CD4-positive, alpha-beta T cell treated with Interleukin-15 for 4 hours (primary cell): Measurements from ENCODE around the gene VWA3B.
A peak's percentile ranks its signal among the peaks of the same experiment; 100 is the strongest.
"Not testable (repeated sequence)": the region's sequence is repeated elsewhere in the genome, so short reads cannot be mapped to it uniquely, and the experiment has no call there.

Source experiments
- DNase-seq: peaks from one replicate; pipeline ENCODE4 v3.0.0-alpha.2; 2020; ENCODE audit warnings: low spot score

Gene VWA3B

GRCh38 chr2:98086491-98087446 lies at the start of gene VWA3B:
Gene VWA3B (plus strand): TSS chr2:98087167. CDS start chr2:98093093, 5,926 bp downstream.
- DNase-seq = peak; percentile 14

GRCh38 chr2:98037206-98037605 lies 49.8 kb upstream of the VWA3B start:
- DNase-seq = no peak

GRCh38 chr2:98037666-98038336 lies 49.2 kb upstream of the VWA3B start:
- DNase-seq = no peak

- no peak for DNase-seq
Measured at GRCh38 chr2:98039085-98039756, 47.7 kb upstream of the VWA3B start.

- no peak for DNase-seq
Measured at GRCh38 chr2:98040331-98040939, 46.5 kb upstream of the VWA3B start.

GRCh38 chr2:98043101-98043500 lies 43.9 kb upstream of the VWA3B start:
- no peak for DNase-seq

- not testable (repeated sequence) for DNase-seq
Measured at GRCh38 chr2:98044730-98045129, 42.2 kb upstream of the VWA3B start.

- DNase-seq = no peak
Measured at GRCh38 chr2:98050070-98050469, 36.9 kb upstream of the VWA3B start.

- no peak for DNase-seq
Measured at GRCh38 chr2:98058191-98058975, 28.6 kb upstream of the VWA3B start.

GRCh38 chr2:98060277-98060676 lies 26.7 kb upstream of the VWA3B start:
- no peak for DNase-seq

GRCh38 chr2:98063291-98063854 lies 23.6 kb upstream of the VWA3B start:
- DNase-seq = no peak

- DNase-seq = no peak
Measured at GRCh38 chr2:98065808-98066207, 21.2 kb upstream of the VWA3B start.

- DNase-seq = no peak
Measured at GRCh38 chr2:98067160-98067559, 19.8 kb upstream of the VWA3B start.

GRCh38 chr2:98070081-98070480 lies 16.9 kb upstream of the VWA3B start:
- DNase-seq = no peak

GRCh38 chr2:98072442-98072841 lies 14.5 kb upstream of the VWA3B start:
- DNase-seq = no peak

- no peak for DNase-seq
Measured at GRCh38 chr2:98078701-98079100, 8.3 kb upstream of the VWA3B start.

- no peak for DNase-seq
Measured at GRCh38 chr2:98084151-98084868, 2.7 kb upstream of the VWA3B start.

- no peak for DNase-seq
Measured at GRCh38 chr2:98084869-98085238, 2.1 kb upstream of the VWA3B start.

GRCh38 chr2:98085649-98086048 lies 1.3 kb upstream of the VWA3B start:
- no peak for DNase-seq

GRCh38 chr2:98087447-98088020 lies 567 bp downstream of the VWA3B start:
- DNase-seq = no peak
